WTC11 (cell line): Measurements from ENCODE around the gene ACY1. TPM values are rescaled to one million over a fixed set of nuclear protein-coding genes. Genes with fewer than 3 reads are reported as not detected.

Experiments used
- ATAC-seq: fragments of 200-7000 bp; cut with Tn5 transposase; 2 replicates; pipeline ENCODE4 v1.10.0; 2021; ENCODE audit warnings: mild to moderate bottlenecking, moderate library complexity
- CTCF ChIA-PET: fragments of 300-600 bp; sonication (Branson Sonifier 250); formaldehyde crosslinking; loops from one replicate; lab custom pipeline; 2021; ENCODE audit warnings: antibody characterized with exemption; lab: Charles Lee
- POLR2A ChIA-PET: fragments of 350-600 bp; sonication (Branson Sonifier 250); formaldehyde crosslinking; loops from one replicate; lab custom pipeline; 2021; ENCODE audit warnings: antibody characterized with exemption; lab: Charles Lee
- DNase-seq: peaks from one replicate; pipeline ENCODE4 v3.0.0; 2021; ENCODE audit warnings: low spot score
- H3K27ac Mint-ChIP-seq: 2 replicates; pipeline ENCODE4 v1.8.0; 2021; ENCODE audit warnings: mixed read lengths
- H3K27me3 Mint-ChIP-seq: 2 replicates; pipeline ENCODE4 v1.8.0; 2021; ENCODE audit warnings: low read depth, mild to moderate bottlenecking, moderate library complexity, mixed read lengths
- H3K36me3 Mint-ChIP-seq: 2 replicates; pipeline ENCODE4 v1.8.0; 2021; ENCODE audit warnings: mixed read lengths
- H3K4me1 Mint-ChIP-seq: 2 replicates; pipeline ENCODE4 v1.8.0; 2022; ENCODE audit warnings: mixed read lengths
- H3K4me3 Mint-ChIP-seq: 2 replicates; pipeline ENCODE4 v1.8.0; 2021; ENCODE audit warnings: mild to moderate bottlenecking, moderate library complexity, mixed read lengths
- H3K9me3 Mint-ChIP-seq: 2 replicates; pipeline ENCODE4 v1.8.0; 2021; ENCODE audit warnings: mixed read lengths
- HMGA2 ChIP-seq: fragments of 250-450 bp; sonication (Bioruptor Pico); IDR thresholded peaks from 2 replicates; pipeline ENCODE4 v1.4.0; 2021; ENCODE audit warnings: mild to moderate bottlenecking, moderate library complexity
- NR3C1 ChIP-seq: sonication (generic); formaldehyde crosslinking; conservative IDR thresholded peaks from 2 replicates; pipeline ENCODE4 v1.8.1; 2023; ENCODE audit warnings: low read depth, mild to moderate bottlenecking, missing genetic modification reagents
- PRRX2 ChIP-seq: fragments of 250-450 bp; sonication (Bioruptor Pico); IDR thresholded peaks from 2 replicates; pipeline ENCODE4 v1.8.0; 2021; ENCODE audit warnings: mild to moderate bottlenecking
- TEAD1 ChIP-seq: sonication (generic); formaldehyde crosslinking; IDR thresholded peaks from 2 replicates; pipeline ENCODE4 v1.8.0; 2022; ENCODE audit warnings: mild to moderate bottlenecking, missing genetic modification reagents
- TEAD4 ChIP-seq: sonication (generic); formaldehyde crosslinking; IDR thresholded peaks from 2 replicates; pipeline ENCODE4 v1.8.0; 2022; ENCODE audit warnings: mild to moderate bottlenecking, missing genetic modification reagents
- TP53 ChIP-seq: sonication (generic); formaldehyde crosslinking; IDR thresholded peaks from 2 replicates; pipeline ENCODE4 v1.8.1; 2023; ENCODE audit warnings: mild to moderate bottlenecking, missing genetic modification reagents
- ZNF232 ChIP-seq: sonication (generic); formaldehyde crosslinking; IDR thresholded peaks from 2 replicates; pipeline ENCODE4 v1.8.0; 2022; ENCODE audit warnings: mild to moderate bottlenecking, missing genetic modification reagents
- ZNF396 ChIP-seq: fragments of 250-450 bp; sonication (Bioruptor Pico); IDR thresholded peaks from 2 replicates; pipeline ENCODE4 v1.8.0; 2021; ENCODE audit warnings: mild to moderate bottlenecking, moderate library complexity, borderline replicate concordance
- ZNF416 ChIP-seq: fragments of 250-450 bp; sonication (Bioruptor Pico); IDR thresholded peaks from 2 replicates; pipeline ENCODE4 v1.9.0; 2021; ENCODE audit warnings: mild to moderate bottlenecking, inconsistent platforms
- ZNF423 ChIP-seq: fragments of 250-450 bp; sonication (Bioruptor Pico); IDR thresholded peaks from 2 replicates; pipeline ENCODE4 v2.1.2; 2022; ENCODE audit warnings: mild to moderate bottlenecking, moderate library complexity
- total RNA-seq: library from RNA; stranded (reverse); gene quantifications from 3 replicates; pipeline ENCODE4 v1.2.3, GENCODE V29; 2021
- TF ChIP-seq, protein P1 (sequence below): sonication (generic); formaldehyde crosslinking; IDR thresholded peaks from 2 replicates; pipeline ENCODE4 v1.8.0; 2022; ENCODE audit warnings: mild to moderate bottlenecking, missing genetic modification reagents
- TF ChIP-seq, protein P2 (sequence below): sonication (generic); formaldehyde crosslinking; IDR thresholded peaks from 2 replicates; pipeline ENCODE4 v1.8.0; 2023; ENCODE audit warnings: mild to moderate bottlenecking, missing genetic modification reagents
- TF ChIP-seq, protein P3 (sequence below): fragments of 250-450 bp; sonication (Bioruptor Pico); IDR thresholded peaks from 2 replicates; pipeline ENCODE4 v1.9.0; 2021; ENCODE audit warnings: mild to moderate bottlenecking
- TF ChIP-seq, protein P4 (sequence below): sonication (generic); formaldehyde crosslinking; IDR thresholded peaks from 2 replicates; pipeline ENCODE4 v1.8.1; 2023; ENCODE audit warnings: mild to moderate bottlenecking, missing genetic modification reagents
- TF ChIP-seq, protein P5 (sequence below): fragments of 250-450 bp; sonication (Bioruptor Pico); IDR thresholded peaks from 2 replicates; pipeline ENCODE4 v1.9.0; 2021; ENCODE audit warnings: moderate library complexity, mild to moderate bottlenecking, inconsistent platforms, borderline replicate concordance

The ACY1 gene
- total RNA-seq, 1 experiment from 2014 or later: 53.8 TPM

DNA sequence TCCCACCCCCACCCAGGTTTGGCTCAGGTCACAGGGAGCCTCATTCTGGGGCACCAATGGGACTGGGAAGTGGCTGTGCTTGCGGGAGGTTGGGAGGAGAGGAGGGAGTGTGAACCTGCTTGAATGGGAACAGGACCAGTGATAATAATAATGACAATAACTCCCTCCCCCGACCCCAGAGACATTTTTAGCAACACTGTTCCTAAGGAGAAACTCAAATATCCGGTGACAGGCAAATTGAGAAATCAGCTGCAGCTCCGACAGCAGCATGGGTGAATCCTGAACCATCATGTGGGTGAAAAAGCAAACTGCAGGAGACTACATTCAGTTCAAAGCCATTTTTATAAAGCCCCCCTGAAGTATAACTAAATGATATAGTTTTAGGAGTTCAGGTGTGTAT lies 24.0 kb downstream of the ACY1 start:
- no peak overlapping the region for H3K27ac Mint-ChIP-seq
- no peaks in the 10 kb centered on the region for H3K9me3 Mint-ChIP-seq
- POLR2A ChIA-PET: no interaction called here
- peaks cover 39% of the 10 kb centered on the region for H3K4me1 Mint-ChIP-seq
- no peak for DNase-seq
- ATAC-seq: no peak
- H3K36me3 Mint-ChIP-seq: no peaks in the 10 kb centered on the region
- CTCF ChIA-PET: interaction anchor here (0.6 to 8.5 kb wide), 4 partner anchors 9 to 71 kb away, joined by 3 to 382 read pairs (median 64); partner anchors contain the start of gene DUSP7
- no peak overlapping the region for H3K4me3 Mint-ChIP-seq
- TF ChIP-seq, protein P1, sequence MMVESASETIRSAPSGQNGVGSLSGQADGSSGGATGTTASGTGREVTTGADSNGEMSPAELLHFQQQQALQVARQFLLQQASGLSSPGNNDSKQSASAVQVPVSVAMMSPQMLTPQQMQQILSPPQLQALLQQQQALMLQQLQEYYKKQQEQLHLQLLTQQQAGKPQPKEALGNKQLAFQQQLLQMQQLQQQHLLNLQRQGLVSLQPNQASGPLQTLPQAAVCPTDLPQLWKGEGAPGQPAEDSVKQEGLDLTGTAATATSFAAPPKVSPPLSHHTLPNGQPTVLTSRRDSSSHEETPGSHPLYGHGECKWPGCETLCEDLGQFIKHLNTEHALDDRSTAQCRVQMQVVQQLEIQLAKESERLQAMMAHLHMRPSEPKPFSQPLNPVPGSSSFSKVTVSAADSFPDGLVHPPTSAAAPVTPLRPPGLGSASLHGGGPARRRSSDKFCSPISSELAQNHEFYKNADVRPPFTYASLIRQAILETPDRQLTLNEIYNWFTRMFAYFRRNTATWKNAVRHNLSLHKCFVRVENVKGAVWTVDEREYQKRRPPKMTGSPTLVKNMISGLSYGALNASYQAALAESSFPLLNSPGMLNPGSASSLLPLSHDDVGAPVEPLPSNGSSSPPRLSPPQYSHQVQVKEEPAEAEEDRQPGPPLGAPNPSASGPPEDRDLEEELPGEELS (CRISPR knock-in tag): no peak
- TF ChIP-seq, protein P2, sequence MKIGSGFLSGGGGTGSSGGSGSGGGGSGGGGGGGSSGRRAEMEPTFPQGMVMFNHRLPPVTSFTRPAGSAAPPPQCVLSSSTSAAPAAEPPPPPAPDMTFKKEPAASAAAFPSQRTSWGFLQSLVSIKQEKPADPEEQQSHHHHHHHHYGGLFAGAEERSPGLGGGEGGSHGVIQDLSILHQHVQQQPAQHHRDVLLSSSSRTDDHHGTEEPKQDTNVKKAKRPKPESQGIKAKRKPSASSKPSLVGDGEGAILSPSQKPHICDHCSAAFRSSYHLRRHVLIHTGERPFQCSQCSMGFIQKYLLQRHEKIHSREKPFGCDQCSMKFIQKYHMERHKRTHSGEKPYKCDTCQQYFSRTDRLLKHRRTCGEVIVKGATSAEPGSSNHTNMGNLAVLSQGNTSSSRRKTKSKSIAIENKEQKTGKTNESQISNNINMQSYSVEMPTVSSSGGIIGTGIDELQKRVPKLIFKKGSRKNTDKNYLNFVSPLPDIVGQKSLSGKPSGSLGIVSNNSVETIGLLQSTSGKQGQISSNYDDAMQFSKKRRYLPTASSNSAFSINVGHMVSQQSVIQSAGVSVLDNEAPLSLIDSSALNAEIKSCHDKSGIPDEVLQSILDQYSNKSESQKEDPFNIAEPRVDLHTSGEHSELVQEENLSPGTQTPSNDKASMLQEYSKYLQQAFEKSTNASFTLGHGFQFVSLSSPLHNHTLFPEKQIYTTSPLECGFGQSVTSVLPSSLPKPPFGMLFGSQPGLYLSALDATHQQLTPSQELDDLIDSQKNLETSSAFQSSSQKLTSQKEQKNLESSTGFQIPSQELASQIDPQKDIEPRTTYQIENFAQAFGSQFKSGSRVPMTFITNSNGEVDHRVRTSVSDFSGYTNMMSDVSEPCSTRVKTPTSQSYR (CRISPR knock-in tag): no peak
- TF ChIP-seq ZNF423 (CRISPR knock-in tag) (no peak), TEAD1 (CRISPR knock-in tag) (no peak), NR3C1 (CRISPR knock-in tag) (no peak)
- TF ChIP-seq, protein P3, sequence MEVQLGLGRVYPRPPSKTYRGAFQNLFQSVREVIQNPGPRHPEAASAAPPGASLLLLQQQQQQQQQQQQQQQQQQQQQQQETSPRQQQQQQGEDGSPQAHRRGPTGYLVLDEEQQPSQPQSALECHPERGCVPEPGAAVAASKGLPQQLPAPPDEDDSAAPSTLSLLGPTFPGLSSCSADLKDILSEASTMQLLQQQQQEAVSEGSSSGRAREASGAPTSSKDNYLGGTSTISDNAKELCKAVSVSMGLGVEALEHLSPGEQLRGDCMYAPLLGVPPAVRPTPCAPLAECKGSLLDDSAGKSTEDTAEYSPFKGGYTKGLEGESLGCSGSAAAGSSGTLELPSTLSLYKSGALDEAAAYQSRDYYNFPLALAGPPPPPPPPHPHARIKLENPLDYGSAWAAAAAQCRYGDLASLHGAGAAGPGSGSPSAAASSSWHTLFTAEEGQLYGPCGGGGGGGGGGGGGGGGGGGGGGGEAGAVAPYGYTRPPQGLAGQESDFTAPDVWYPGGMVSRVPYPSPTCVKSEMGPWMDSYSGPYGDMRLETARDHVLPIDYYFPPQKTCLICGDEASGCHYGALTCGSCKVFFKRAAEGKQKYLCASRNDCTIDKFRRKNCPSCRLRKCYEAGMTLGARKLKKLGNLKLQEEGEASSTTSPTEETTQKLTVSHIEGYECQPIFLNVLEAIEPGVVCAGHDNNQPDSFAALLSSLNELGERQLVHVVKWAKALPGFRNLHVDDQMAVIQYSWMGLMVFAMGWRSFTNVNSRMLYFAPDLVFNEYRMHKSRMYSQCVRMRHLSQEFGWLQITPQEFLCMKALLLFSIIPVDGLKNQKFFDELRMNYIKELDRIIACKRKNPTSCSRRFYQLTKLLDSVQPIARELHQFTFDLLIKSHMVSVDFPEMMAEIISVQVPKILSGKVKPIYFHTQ (CRISPR knock-in tag): no peak
- H3K27me3 Mint-ChIP-seq: no peaks in the 10 kb centered on the region; the same call in 1 of the 2 replicates

DNA sequence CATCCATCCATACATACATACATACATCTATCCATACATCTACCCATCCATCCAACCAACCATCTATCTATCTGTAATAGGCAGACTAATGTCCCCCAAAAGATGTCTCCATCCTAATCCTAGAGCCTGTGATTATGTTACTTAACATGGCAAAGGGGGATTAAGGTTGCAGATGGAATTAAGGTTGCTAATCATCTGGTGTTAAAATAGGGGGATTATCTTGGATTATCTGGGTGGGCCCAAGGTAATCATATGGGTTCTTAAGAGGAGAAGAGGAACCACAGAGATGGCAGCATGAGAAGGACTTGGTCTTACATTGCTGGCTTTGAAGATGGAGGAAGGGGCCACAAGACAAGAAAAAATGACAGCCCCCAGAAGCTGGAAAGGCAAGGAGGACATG lies 27.1 kb downstream of the ACY1 start:
- ChIA-PET POLR2A (no interaction called here), CTCF (interaction anchor here (1.0 to 1.5 kb wide), 3 partner anchors 44 to 134 kb away, joined by 3 to 4 read pairs (median 3); partner anchors contain the start of gene DUSP7)

More for the DNA sequence above, 27.1 kb downstream of the ACY1 start:
- no peak overlapping the region for H3K27ac Mint-ChIP-seq
- peaks cover 22% of the 10 kb centered on the region for H3K4me1 Mint-ChIP-seq
- H3K9me3 Mint-ChIP-seq: no peaks in the 10 kb centered on the region
- TF ChIP-seq PRRX2 (CRISPR knock-in tag): no peak
- no peak for TF ChIP-seq TEAD4
- TF ChIP-seq ZNF232 (CRISPR knock-in tag): no peak
- TF ChIP-seq HMGA2 (CRISPR knock-in tag): no peak
- TF ChIP-seq, protein P4, sequence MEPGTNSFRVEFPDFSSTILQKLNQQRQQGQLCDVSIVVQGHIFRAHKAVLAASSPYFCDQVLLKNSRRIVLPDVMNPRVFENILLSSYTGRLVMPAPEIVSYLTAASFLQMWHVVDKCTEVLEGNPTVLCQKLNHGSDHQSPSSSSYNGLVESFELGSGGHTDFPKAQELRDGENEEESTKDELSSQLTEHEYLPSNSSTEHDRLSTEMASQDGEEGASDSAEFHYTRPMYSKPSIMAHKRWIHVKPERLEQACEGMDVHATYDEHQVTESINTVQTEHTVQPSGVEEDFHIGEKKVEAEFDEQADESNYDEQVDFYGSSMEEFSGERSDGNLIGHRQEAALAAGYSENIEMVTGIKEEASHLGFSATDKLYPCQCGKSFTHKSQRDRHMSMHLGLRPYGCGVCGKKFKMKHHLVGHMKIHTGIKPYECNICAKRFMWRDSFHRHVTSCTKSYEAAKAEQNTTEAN (CRISPR knock-in tag): no peak
- TF ChIP-seq, protein P2 (CRISPR knock-in tag): no peak
- TF ChIP-seq, protein P5, sequence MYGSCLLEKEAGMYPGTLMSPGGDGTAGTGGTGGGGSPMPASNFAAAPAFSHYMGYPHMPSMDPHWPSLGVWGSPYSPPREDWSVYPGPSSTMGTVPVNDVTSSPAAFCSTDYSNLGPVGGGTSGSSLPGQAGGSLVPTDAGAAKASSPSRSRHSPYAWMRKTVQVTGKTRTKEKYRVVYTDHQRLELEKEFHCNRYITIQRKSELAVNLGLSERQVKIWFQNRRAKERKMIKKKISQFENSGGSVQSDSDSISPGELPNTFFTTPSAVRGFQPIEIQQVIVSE: no peak
- no peak for TF ChIP-seq ZNF416
- TF ChIP-seq ZNF396 (CRISPR knock-in tag): no peak
- TF ChIP-seq TP53 (CRISPR knock-in tag): no peak
- DNase-seq (no peak), ATAC-seq (no peak)
- H3K4me3 Mint-ChIP-seq: no peak overlapping the region
- no peaks in the 10 kb centered on the region; the same call in 1 of the 2 replicates for H3K27me3 Mint-ChIP-seq
- no peaks in the 10 kb centered on the region for H3K36me3 Mint-ChIP-seq
